HepG2 (cell line): ENCODE data around the gene MAFF. TPM values are rescaled to one million over a fixed set of nuclear protein-coding genes. Genes with fewer than 3 reads are reported as not detected.

Experiments
- CERS6 ChIP-seq: sonication (generic); formaldehyde crosslinking; IDR thresholded peaks from 2 replicates; pipeline ENCODE4 v1.5.0; 2020; ENCODE audit warnings: missing genetic modification reagents
- HOMEZ ChIP-seq: IDR thresholded peaks from 2 replicates; pipeline ENCODE4 v1.6.1; 2016; ENCODE audit warnings: low read depth
- KDM1A ChIP-seq: IDR thresholded peaks from 2 replicates; pipeline ENCODE4 v1.6.1; 2016; ENCODE audit warnings: missing compliant biosample characterization
- KLF11 ChIP-seq: IDR thresholded peaks from 2 replicates; pipeline ENCODE4 v1.6.1; 2016; ENCODE audit warnings: missing compliant biosample characterization
- KLF16 ChIP-seq, 2 experiments: sonication (generic) in 1 of 2; formaldehyde crosslinking in 1 of 2; IDR thresholded peaks; 2 replicates each; pipeline versions ENCODE4 v1.6.1 to v1.8.0; 2016 to 2023; ENCODE audit warnings: missing genetic modification reagents in 2 of 2, missing compliant biosample characterization in 1 of 2
- MEIS2 ChIP-seq: sonication (generic); formaldehyde crosslinking; IDR thresholded peaks from 2 replicates; pipeline ENCODE4 v1.9.0; 2021; ENCODE audit warnings: mild to moderate bottlenecking, missing genetic modification reagents
- NONO ChIP-seq, 2 experiments: fragments of 450-650 bp in 1 of 2; sonication (generic) in 1 of 2; formaldehyde crosslinking in 1 of 2; IDR thresholded peaks in 1 of 2; conservative IDR thresholded peaks in 1 of 2; 2 replicates each; pipeline versions ENCODE4 v1.6.1 to v1.8.0; 2017 to 2022; ENCODE audit warnings: mild to moderate bottlenecking in 1 of 2, missing genetic modification reagents in 1 of 2, moderate library complexity in 1 of 2
- PATZ1 ChIP-seq: sonication (generic); formaldehyde crosslinking; IDR thresholded peaks from 2 replicates; pipeline ENCODE4 v1.4.0; 2020; ENCODE audit warnings: missing genetic modification reagents
- REST ChIP-seq, 2 experiments: IDR thresholded peaks; 2 replicates each; pipeline ENCODE4 v1.6.1; 2011 to 2012; ENCODE audit warnings: low read length in 2 of 2, borderline replicate concordance in 1 of 2, low read depth in 1 of 2, mild to moderate bottlenecking in 1 of 2, moderate library complexity in 1 of 2
- SIX4 ChIP-seq: sonication (generic); formaldehyde crosslinking; IDR thresholded peaks from 2 replicates; pipeline ENCODE4 v1.4.0; 2020; ENCODE audit warnings: missing genetic modification reagents
- STAT6 ChIP-seq: sonication (generic); formaldehyde crosslinking; IDR thresholded peaks from 2 replicates; pipeline ENCODE4 v1.4.0; 2020; ENCODE audit warnings: missing genetic modification reagents, mild to moderate bottlenecking, borderline replicate concordance
- ZNF20 ChIP-seq: sonication (generic); formaldehyde crosslinking; IDR thresholded peaks from 2 replicates; pipeline ENCODE4 v1.4.0; 2020; ENCODE audit warnings: mild to moderate bottlenecking, moderate library complexity, missing genetic modification reagents
- ZNF333 ChIP-seq: sonication (generic); formaldehyde crosslinking; IDR thresholded peaks from 2 replicates; pipeline ENCODE4 v1.4.0; 2020; ENCODE audit warnings: mild to moderate bottlenecking, missing genetic modification reagents, borderline replicate concordance
- ZNF337 ChIP-seq: sonication (generic); formaldehyde crosslinking; IDR thresholded peaks from 2 replicates; pipeline ENCODE4 v1.5.1; 2020; ENCODE audit warnings: missing genetic modification reagents, low read depth, mild to moderate bottlenecking, borderline replicate concordance
- ZSCAN29 ChIP-seq: sonication (generic); formaldehyde crosslinking; conservative IDR thresholded peaks from 2 replicates; pipeline ENCODE4 v1.4.0; 2020; ENCODE audit warnings: mild to moderate bottlenecking, missing genetic modification reagents
- polyA plus RNA-seq, 8 experiments: library from polyadenylated mRNA; depleted of rRNA in 3 of 8; stranded (reverse) in 7 of 8; unstranded in 1 of 8; fragments of >200 nt; fragmentation: Illumina TruSeq in 4 of 8; extraction: Trizol in 4 of 8; gene quantifications; 2 replicates each; pipeline versions ENCODE4 v1.2.1 to v1.2.3, GENCODE V29; 2011 to 2016; ENCODE audit warnings: low read depth in 4 of 8, missing spikeins in 1 of 8, mixed read lengths in 1 of 8; ENCODE audit not compliant: insufficient read depth in 1 of 8
- total RNA-seq, 5 experiments: library from RNA; depleted of rRNA; stranded (reverse); fragments of >200 nt; fragmentation: Illumina TruSeq; extraction: Trizol; gene quantifications; 2 replicates each; pipeline ENCODE4 v1.2.3, GENCODE V29; 2016; ENCODE audit warnings: low read depth in 1 of 5

The MAFF gene
- total and polyA plus RNA-seq, 2 of the 13 experiments (the other 11 are each of a cell fraction or from before 2014, with no cell fraction given): 5.4 to 14.3 TPM

- TF ChIP-seq STAT6 (CRISPR knock-in tag) (0 out of 2 replicates have a peak, but pooled peaks have one; percentile 52), ZSCAN29 (CRISPR knock-in tag) (no peak), KDM1A (CRISPR knock-in tag) (no peak), NONO (IDR thresholded peaks at IDR 0.05) (no peak), NONO (CRISPR knock-in tag; conservative IDR thresholded peaks at IDR 0.05) (no peak; the same call in 1 of the 2 replicates), ZNF20 (CRISPR knock-in tag) (no peak), ZNF333 (CRISPR knock-in tag) (no peak), SIX4 (CRISPR knock-in tag) (no peak), REST (IDR thresholded peaks at IDR 0.05; ENCODE audit: borderline replicate concordance in 1 of 2, low read depth in 1 of 2, low read length in 2 of 2) (no peak), CERS6 (no peak), HOMEZ (CRISPR knock-in tag) (no peak), ZNF337 (no peak), KLF16 (CRISPR knock-in tag; IDR thresholded peaks at IDR 0.05) (no peak), KLF11 (CRISPR knock-in tag) (no peak), MEIS2 (no peak), PATZ1 (CRISPR knock-in tag) (peak; percentile 29; the same call in 1 of the 2 replicates)
These were observed 20.2 kb upstream of the MAFF start, which contains the start of gene PLA2G6 (continued) for GRCh38 chr22:38181453-38182200.
